HuH-7 (cell line): ENCODE measurements around the gene UBE2U.

Experiments
- DNase-seq: peaks from one replicate; pipeline ENCODE4 v3.0.0; 2011; ENCODE audit warnings: low spot score

Gene UBE2U, protein sequence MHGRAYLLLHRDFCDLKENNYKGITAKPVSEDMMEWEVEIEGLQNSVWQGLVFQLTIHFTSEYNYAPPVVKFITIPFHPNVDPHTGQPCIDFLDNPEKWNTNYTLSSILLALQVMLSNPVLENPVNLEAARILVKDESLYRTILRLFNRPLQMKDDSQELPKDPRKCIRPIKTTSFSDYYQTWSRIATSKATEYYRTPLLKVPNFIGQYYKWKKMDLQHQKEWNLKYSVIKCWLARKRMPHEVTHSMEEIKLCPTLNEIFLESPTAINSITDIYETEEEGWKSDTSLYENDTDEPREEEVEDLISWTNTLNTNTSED

DNA sequence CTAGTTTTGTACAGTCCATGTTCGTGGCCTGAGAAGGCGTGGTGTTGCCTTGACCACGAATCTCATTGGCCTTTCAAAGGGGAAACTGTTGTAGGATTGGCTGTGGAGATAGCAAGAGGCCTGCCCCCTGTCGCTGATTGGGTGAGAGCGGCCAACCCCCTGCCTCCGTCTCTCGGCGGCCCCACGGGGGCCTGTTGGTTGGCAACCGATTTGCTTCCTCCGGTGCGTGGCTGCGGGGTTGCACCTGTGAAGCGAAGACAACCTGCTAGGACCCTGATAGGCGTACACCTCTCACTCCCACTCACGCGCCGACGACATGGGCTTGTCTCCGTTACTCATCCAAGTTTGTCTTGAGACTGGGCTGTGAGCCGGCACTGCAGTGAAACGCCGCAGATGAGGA is at the start of gene UBE2U:
Gene UBE2U (plus strand): TSS at position 204 of the 400 bp plus-strand sequence. CDS start 428 bp downstream, outside the sequence.
- no peak for DNase-seq

DNA sequence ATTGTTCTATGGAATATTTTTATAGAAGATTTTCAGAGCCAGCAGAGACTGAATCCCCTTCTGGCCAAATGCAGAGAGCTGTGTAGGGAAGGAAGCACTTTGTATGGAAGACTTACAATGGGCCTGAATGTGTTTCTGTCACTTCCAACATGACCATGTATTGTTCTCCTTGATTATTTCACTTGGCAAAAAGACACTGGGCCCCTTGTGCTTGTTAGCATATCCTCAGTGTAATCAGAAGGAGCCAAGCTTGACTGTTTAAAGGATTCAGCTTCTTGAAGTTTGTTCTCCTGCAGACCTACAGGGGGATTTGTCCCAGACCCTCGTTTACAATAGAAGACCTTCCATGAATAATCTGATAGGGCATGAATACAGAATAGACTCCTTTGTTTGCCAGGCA is 48.1 kb upstream of the UBE2U start:
- DNase-seq: no peak

DNA sequence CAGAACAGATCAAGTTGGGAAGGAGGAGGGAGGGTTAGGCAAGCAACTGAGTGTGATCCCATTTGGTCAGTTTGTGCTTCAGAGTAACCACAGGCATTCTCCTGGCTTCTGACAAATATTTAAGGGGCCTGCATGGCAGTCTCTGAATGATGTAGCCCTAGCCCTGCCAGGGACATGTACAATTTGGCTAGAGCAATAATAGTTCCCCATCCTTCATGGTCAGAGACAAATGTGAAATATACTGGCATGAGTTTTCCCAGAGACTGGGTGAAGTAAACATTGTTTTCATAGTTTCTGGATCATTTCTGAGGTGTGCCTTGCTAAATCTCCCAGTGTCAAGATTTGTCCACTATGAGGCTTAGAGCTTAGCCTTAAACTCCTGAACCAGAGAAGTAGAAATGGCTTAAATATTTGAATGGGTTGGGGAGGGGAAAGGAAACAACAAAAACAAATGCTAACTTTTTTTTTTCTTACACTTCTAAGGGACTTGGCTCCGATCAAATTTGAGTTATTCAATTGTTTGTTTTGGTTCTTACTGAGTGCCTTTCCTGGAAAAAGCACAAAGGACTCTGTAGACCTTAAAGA is 42.0 kb upstream of the UBE2U start:
- DNase-seq: no peak

DNA sequence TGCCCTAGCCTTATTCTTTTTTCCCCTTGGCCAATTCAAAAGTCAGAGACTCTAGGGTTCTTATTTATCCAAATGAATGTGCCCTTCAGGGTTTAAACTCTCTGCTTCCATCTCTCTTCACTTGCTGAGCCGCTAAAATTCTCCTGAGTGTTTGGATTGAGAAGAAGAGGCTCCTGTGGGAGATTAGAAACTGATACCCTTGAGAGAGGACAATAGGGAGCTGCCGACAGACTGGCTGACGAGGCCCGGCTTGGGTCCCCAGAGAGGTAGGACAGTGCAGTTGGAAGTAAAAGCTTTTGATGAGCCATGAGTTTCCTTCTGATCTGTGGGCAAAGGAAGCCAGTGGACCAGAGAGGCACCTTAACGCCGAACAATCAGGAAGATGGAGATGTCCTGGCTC is 41.3 kb upstream of the UBE2U start:
- no peak for DNase-seq

DNA sequence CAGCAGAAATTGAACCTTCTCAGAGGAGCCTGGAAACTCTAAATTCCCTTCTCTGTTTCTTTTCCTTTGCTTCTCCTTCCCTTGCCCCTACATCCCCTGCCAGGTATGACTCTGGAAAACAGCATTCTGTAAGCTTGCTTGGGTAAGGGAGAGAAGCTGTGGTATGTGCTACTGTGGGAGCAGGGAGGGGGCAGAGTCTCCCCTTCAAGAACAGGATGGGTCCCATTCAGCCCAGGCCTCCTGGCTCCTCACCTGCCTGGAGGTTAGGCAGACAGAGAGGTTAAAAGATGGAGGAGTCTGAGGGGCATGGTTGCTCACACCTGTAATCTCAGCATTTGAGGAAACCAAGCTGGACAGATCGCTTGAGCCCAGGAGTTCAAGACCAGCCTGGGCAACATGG is 40.6 kb upstream of the UBE2U start:
- no peak for DNase-seq

DNA sequence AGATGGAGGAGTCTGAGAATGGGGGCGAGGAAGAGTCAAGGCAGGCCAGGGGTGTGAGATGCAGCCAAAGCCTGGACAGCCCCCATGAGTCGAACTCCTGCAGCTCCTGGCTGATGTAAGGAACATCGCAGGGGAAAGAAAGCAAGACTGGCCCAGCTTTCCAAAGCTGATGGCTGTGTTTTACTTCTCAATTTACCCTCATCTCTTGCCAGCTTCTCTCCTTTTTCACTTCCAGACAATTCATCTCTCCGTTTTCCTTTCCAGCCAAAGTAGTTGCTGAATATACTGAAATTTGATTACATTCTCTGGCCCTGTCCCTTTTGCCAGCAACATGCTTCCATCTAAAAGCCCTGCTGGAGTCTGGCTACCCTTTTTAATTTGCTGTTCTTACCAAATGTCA is 40.0 kb upstream of the UBE2U start:
- DNase-seq: no peak

DNA sequence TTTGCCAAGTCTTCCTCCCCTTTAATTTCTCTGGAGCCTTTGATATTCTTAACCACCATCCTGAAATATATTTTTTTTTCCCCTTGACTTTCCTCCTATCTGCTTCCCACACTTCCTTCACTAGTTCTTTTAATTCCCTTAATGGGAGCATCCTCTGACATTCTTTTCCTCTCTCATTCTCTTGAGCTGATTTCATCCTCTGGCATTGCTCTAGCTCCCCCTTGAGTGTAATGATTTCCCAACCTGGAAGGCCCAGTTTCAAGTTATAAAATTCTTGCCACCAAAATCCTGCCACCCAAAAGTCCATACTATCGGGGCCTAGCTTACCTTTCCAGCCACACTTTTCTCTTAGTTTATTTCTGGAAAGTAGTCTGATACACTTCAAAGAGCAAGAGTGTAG is 39.5 kb upstream of the UBE2U start:
- no peak for DNase-seq

DNA sequence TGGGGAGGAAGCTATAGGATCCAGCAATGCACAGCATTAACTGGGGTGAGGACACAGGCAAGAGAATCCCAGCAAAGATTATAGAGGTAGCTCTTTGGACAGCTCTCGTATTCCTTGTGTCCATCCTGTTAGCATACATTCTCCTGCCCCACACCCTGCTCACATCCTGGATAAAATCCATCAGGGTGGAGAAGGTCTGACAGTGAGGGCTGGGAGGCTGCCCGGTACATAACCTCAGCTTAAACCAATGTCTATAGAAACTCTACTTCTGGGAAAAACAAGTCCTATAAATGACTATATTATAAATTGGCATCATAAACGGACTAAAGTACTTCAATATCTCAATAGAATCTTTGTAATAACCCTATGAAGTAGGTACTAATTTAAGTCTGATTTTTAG is 36.8 kb upstream of the UBE2U start:
- no peak for DNase-seq

DNA sequence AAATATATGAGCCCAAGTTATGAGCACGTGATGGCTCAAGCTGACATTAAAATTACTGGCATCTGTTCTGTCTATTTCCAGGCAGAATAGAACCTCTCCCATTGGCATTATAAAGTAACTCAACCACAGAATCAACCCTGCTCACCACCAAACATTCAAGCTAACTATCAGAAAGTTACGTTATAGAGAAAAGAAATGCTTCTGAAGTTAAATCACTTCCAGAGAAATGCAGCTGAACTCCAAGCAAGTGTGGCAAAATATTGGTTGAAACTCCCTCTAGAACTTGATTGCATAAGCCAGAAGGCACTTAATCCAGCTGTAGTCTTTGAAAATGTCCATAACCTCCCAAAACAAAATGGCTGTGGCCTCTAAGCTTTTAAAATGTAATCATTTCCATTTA is 36.2 kb upstream of the UBE2U start:
- DNase-seq: no peak

DNA sequence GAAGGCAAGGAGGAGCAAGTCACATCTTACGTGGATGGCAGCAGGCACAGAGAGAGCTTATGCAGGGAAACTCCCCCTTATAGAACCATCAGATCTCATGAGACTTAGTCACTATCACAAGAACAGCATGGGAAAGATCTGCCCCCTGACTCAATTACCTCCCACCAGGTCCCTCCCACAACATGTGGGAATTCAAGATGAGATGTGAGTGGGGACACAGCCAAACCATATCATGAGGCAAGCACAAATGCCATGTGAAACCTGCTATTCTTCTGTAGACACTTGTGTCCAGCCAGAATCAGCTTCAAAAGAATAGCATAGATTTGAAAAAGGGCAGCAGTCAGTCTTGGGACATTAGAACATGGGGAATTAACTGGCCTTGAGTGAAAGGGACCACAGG is 32.2 kb upstream of the UBE2U start:
- DNase-seq: no peak

DNA sequence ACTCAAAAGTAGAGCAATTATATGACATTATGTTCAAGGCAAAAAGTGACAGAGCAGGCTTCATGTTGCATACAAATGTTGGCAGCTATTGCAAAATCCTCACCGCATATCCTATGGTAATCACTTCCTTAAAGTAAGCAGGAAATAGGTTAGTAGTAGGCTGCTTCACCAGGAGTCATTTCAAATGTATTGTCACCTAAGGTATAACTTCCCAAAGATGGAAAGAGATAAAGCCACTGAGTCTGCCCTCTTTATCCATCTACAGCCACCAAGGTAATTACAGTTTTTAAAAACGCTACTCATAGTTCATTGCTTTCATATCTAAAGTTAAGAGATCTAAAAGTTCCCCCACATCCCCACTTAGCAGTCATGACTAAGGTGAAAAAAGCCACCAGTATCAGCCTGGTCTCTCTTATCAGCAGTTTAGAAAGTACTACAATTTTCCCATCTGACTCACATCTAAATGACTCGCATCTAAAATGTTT is 31.6 kb upstream of the UBE2U start:
- no peak for DNase-seq

DNA sequence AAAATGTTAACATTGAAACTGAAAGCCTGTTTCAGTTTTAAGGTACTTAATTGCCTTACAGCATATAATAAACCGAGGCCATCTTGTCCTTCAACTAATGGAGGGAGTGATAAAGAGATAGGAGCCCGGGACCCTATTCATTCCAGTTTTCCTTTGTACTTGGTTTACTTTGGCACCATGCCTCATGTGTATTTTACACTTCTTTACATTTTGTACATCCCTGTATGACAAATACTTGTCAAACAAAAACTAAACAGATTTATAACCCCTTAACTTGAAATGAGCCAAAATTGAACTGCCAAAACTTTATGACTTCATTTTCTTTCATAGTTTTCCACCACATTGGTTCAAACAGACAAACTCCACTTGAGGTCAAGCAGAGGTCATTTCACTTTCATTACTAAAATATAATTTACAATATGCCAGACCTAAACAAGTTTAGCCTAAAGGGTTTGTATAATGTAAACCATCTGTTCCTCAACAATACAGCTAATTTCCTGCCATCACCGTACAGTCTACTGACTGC is 30.9 kb upstream of the UBE2U start:
- DNase-seq: no peak

DNA sequence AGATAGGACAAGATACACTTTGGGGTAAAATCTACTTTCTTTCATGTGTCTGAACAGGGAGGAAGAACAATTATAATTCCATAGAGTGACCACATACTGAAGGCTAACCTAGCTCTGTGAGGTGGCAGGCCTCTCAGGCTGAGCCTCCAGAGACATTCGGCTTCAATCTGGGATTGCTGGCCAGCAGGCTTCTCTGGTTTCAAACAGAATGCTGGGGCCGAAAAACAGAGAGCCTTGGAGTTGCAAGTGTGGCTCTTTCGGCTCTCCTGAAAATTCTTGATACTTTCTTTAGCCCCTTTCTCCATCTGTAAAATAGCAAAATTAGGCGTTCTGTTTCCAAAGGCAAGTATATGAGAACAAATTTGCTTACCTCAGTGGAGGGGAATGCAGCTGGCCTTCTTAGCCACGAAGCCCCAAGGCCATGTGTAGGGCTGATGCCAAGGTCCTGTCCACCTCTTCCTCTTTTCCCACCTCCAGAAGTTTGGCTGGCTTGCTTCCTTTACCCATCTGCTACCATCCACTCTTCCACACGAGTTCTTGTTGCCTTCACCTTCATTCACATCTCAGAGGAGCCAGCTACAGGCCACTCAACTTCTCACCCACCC is 30.0 kb upstream of the UBE2U start:
- no peak for DNase-seq

DNA sequence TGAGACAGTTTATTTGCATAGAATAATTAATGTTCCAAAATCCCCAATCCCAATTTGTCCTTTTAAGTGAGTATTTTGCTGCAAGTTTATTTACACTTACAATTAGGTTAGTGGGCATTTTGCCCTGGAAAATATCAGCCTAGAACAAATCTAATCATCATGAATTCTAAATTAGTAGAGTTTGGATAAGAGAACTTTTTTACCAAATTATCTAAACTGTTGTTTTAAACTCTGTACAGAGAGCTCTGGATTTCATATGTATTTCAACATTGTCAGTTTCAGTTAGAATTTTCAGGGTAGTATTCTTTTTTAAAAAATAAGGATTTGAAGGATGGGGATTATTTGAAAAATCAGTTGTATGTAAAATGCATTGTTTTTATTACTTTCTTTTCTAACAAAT is 27.8 kb upstream of the UBE2U start:
- DNase-seq: no peak

DNA sequence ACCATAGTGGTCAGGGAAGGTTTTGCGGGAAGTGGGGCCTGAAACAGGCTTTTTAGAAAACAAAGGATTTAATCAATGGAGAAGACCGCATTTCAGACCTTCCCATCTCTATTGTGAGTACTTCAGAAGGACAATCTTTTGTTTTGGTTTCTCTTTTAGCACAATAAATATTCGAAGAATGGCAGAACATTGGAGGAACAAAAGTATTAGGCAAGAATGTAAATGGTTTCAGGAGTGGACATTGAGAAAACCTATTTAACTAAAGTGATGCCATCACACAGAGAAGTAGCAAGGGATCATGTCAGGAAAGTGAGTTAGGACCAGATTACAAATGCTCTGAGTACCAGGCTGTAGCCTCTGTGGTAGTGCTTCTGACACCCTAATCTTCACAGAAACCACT is 26.8 kb upstream of the UBE2U start:
- DNase-seq: no peak

DNA sequence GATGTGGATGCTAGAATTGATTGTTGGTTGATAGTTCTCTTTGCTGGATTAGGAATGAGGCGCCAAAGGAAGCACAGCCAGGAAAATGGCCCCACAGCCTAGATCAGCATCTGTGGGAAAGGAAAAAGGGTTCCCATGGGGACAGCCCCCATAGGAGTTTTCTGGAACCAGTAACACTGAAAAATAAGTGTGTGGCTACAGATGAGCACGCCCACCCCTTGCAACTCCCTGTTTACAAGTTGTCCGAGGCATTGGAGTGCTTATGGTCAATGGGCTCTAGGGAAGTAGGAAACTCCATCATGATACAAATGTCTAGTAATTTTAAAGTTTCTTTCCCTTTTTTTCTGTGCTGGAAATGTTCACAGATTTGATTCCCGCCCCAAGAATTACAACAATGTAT is 23.8 kb upstream of the UBE2U start:
- no peak for DNase-seq

DNA sequence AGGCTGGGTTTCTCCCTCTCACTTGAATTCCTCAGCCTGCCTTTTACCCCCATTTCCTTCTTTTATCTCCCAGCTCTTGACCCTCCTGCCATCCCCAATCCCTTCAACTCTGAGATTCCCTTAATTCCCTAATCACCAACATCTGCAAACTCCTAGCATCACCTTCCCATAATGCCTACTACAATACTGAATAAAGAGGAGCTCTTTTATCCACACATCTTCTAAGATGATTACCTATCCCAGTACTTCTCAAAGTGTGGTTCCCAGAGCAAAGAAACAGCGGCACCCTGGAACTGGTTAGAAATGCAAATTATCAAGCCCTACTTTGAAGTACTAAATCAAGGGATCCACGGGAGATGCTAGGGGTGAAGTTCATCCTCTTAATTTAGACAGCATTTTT is 21.2 kb upstream of the UBE2U start:
- no peak for DNase-seq

DNA sequence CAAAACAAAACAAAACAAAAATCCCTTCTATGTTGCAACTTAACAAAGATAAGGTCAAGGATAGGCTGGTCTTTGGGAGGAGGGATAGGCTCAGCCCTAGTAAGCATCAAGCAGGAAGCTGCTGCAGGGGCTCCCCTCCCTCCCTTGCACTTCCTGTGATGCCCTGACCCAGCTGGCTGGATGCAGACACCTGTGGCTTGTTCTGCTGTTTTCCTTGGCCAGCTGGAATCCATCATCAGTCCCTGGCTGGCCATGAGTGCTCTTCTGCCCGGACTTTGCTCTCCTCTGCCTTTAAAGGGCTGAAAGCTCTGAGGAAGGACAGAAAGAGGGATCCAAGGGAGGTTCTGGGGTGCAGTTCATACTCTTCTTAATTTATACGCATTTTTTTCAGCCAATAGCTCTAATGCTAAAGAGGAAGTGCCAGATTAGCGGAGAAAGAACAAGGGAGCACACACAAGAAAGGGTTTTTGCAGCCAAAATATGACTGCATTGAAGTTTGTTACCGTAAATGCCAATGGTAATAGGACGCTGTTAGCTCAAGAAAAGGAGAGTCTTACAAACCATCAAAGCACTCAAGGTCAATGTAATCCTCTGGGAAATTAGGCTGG is 19.9 kb upstream of the UBE2U start:
- peak; percentile 11 for DNase-seq

DNA sequence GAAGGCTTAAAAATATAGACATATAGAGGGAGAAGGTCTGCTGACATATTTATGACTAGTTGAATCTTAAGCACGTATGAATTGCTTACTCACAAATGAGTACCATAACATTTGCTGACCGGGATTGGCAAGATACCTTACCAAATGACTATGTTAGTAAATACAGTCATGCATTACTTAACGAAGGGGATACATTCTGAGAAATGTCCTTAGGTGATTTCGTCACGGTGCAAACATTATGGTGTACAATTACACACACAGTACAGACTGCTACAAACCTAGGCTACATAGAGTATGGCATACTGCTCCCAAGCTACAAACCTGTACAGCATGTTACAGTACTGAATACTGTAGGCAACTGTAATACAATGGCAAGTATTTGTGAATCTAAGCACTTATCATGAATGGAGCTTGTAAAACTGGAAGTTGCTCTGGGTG is 19.4 kb upstream of the UBE2U start:
- no peak for DNase-seq

DNA sequence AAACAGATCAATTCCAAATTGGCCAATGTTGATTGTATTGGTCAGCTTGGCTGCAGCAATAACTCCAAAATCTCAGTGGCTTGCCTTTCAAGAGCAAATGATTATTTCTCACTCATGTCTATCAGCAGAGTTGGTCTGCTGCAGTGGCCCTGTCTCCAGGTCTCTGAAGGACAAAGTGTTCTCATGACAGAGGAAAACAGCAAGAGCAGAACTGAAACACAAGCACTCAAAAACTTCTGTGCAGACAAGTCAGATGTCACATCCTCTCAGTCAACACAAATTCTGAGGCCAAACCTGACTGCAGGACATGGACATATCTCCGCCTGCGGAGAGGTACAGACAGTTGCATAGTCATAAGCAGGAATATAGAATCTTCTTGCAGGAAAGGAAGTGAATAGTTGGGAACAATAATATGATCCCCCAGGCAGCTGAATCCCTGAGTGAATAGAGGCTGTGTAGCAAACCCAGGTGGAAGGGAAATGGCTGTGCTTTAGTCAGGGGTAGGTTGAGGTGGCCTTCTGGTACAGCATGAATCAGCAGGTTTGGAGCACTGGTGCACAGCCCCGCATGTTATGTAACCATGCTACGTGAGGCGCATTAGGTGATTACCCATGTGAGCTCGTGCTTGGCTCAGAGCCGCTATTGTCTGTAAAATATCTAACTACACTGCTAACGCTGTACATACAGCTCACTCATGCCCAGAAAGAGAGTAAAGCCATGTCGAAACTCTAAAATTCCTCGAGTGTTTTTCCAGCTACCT is 17.1 kb upstream of the UBE2U start:
- DNase-seq: no peak

DNA sequence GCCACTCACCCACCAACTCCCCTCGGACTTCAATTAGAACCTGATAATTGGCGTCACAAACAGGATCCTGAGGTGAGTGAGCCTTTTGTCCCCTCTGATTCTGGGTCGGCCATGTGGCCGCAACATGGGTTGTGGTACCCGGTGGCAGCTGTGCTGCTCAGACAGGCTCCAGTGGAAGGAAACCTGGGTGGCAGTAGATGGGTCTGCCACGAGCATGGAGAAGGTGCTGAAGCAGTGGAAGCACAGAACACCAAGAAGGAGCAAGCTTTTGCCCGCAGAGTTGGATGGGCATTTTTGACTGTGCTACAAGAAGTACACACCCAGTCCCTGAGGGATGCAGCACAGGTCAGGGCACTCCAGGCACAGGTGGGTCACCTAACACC is 16.5 kb upstream of the UBE2U start:
- no peak for DNase-seq

DNA sequence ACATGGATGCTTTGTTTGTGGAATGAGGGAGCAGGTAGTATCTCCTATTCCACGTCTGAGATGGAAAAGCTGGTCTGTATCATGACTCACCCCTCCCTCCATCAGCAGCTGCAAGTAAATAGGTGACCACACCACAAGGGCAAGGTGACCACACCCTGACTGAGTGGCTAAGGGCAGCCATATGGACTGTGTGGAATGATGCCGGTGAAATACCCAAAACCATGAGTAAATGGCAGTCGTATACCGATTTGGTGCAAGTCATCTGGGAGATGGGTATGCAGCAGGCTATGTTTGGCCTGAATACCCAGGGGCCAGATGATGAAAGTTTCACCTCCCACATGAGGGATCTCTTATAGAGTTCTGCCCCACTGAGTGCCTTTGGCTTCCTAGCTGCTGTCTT is 15.8 kb upstream of the UBE2U start:
- no peak for DNase-seq
